Activated T-cell treated with anti-CD3 and anti-CD28 coated beads, Interleukin-2, amount 50 U/mL, for 1 hour (primary cell): ENCODE results near the gene ETFDH.
"Not testable (repeated sequence)": the region's sequence is repeated elsewhere in the genome, so short reads cannot be mapped to it uniquely, and the experiment has no call there.

Source experiments
- DNase-seq: peaks from one replicate; pipeline ENCODE4 v3.0.0-alpha.2; 2020

ETFDH gene

DNA sequence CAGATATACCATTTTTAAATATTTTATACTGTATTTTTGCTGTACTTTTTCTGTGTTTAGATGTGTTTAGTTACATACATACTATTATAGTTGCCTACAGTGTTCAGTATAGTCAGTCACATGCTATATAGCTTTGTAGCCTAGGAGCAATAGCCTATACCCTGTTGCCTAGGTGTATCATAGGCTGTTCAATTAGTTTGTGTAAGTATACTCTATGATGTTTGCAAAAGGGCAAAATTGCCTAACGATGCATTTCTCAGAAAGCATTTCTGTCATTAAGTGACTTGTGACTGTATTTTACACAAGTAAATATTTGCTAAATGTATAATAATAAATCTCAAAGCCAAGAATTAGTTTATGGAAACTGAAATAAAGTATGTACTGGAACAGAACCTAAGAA, 9.5 kb downstream of the ETFDH start:
- no peak for DNase-seq

DNA sequence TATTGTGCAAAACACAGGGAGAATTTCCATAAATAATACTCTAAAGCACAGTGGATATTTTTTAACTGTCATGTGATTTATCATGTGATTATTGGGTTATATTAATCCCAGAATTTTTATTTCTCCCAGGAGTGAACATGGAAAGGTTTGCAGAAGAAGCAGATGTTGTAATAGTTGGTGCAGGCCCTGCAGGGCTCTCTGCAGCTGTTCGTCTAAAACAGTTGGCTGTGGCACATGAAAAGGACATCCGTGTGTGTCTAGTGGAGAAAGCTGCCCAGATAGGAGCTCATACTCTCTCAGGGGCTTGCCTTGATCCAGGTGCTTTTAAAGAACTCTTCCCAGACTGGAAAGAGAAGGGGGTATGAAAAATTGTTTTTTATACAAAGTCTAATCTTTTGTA, 10.0 kb downstream of the ETFDH start:
- DNase-seq: no peak

DNA sequence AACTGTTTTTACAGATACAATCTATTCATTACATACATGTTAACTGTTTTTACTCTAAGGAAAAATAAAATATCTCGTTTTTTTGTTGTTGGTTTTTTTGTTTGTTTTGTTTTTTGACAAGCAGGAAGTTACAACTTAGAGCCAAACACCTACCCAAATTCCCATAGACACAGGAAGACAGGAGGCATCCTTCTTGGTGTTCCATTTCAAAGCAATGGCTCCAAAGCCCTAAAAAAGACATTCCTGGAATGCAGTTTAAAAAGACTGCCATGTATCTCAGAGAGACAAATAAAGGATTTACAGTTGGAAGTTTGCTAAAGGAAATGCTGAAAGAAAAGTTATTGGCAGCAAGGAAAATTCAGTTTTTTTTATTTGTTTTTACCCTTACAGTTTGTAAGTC, 16.7 kb downstream of the ETFDH start:
- no peak for DNase-seq

DNA sequence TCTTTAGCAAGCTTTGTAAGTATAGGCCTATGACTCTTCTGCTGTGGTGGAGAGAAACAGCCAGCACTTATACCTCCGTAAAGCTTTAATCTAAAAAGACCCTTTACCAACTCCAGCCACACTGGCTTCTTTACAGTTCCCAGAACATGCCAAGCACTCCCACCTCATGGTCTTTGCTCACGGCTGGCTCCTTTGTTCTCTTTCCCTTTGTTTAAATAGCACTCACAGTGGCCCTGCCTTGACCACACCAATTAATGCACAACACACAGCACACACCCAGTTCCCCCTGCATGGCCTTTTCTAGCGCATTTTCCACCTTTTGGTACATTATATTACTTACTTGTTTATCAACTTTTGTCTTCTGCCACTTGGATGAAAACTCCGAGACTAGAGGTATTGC, 32.2 kb downstream of the ETFDH start:
- no peak for DNase-seq

DNA sequence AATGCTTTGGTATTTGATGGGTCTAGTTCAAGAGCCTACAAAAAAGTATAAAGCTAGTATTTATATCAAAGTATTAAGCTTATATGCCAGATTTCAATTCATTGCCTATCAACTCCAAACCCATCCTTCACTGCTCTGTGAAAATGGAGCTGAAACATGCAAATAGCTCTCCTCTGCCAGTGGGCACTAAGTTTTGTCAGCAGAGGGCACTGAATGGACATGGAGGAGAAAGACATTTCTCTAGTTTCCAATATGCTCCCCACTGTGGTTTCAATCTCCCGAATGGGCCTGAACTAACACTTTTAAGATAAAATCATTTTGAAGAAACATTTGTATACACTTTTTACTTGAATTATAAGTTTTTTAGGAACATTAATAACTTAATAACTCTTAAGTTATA, 38.7 kb downstream of the ETFDH start:
- DNase-seq: no peak

DNA sequence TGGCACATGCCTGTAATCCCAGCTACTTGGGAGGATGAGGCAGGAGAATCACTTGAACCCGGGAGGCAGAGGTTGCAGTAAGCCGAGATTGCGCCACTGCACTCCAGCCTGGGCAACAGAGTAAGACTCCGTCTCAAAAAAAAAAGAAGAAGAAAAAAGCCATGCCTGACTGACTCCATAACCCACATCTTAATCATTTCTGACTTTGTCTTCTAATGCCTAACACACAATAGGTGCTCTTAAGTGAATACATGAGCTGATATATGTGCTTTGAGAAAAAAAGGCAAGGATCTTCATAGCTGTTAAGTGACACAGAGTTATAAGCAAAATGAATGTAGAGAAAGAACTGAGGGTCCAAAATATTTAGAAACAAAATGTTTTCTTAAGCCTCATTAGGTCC, 40.5 kb downstream of the ETFDH start:
- not testable (repeated sequence) for DNase-seq

DNA sequence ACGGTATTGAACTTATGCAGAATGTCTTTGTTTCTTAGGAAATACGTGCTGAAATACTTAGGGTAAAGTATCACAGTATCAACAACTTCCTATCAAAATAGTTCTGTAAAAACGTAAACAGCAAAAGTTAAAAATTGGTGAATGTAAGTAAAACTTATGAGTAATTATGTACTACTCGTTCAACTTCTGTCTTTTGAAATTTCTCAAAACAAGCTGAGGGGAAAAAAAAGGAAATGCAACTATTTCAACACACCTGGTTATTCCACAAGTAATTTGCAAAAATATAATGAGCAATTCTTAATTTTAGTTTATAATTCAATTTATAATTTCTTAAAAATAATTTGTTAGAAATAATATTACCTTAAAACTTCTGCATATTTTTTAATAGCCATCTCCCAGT, 42.8 kb downstream of the ETFDH start:
- DNase-seq: no peak

DNA sequence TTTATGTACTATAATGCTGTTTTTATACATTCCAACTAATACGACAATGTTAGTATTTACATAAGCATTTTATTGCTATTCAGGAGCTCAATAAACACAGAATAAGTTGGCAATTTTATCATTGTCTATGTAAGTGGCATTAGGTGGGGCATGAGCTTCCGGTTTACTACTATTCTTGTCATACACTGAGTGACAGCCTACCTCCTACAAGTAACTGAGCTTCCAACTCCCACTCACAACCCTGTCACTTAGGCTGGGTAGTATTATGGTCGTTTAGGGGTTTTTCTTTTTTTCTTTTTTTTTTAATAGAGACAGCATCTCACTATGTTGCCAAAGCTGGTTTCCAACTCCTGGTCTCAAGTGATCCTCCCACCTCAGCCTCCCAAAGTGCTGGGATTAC, 43.7 kb downstream of the ETFDH start:
- DNase-seq: no peak

DNA sequence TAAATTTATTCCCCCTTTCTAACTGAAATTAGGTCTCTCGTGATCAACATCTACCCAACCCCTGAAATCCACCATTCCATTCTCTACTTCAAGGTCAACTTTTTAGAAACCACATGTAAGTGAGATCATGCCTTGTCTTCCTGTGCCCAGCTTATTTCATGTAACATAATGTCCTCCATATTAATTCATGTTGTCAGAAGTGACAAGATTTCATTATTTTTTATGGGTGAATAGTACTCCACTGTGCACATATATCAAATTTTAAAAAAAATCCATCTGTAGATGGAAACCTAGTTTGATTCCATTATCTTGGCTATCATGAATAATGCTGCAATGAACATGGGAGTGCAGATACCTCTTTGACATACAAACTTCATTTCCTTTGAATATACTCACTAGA, 49.6 kb downstream of the ETFDH start:
- DNase-seq: no peak

DNA sequence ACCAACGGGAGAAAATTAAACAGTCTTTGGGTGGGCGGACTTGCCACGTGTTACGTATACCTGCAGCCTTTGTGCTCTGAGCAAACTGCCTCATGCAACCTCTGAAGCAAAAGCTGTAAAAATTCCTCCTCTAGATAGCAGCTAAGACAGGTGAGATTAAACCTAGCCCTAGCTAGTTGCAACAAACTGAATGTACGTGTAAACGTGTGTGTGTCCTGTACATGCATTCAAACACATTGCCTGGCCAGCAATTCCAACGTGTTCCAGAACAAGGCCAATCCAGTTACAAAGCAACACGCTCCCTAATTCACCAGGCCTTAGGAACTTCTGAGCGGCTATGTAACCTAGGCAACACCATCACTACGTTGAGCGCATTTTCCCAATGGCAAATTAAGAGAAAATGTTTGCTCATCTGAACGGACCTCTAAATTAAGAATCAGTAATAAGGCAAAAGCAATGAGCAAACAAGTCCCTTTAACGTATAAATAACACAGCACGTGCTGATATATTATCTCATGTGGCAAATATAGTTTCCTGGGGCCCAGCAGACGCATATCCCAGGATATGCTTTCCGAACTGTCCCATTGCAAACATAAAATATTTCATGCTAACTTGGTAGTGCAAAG, 50.3 kb downstream of the ETFDH start:
- DNase-seq: peak; percentile 22

DNA sequence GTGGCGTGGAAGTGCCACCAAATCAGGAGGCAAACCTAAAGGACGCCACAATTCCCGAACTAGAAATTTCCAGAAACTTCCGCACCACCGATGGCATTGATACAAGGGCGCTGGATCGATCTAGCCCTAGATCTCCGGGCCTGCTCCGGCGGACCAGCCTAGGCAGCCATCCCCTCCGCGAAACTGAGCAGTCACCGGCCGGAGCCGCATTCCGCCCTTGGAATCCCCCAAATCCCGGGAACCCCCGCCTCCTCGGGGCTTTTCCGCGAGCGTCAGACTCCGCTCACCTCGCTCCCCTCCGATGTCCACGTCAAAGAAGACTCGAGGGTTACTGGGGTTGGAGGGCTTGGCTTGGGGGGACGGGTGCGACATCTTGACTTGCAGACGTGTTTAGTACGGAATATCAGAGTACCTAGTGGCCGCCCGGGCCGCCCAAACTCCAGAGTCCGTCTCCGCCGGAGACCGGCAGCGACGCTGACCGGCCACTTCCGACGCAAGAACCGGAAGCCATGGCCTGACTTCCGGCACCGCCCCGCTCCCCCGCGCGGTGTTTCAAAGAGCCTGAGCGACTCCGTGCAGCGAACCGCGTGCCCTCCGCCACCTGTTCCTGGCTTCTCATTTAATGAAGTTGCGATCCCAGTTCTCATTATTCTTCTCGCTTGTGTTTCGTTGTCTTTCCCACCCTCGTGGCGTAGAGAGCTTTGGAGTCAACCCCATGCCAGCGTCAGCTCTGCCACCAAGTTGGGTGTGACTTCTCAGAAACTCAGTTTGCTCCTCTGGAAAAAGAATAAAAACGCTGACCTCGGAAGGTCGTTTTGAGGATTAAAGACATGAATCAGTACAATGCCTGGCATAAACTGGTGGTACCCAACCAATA, 51.1 kb downstream of the ETFDH start, which contains the start of gene PPID:
Gene PPID, minus strand, starts transcription at position 480 of the 877 bp plus-strand sequence. Its CDS starts 108 bp downstream, at position 372.
- DNase-seq: peak; percentile 81

DNA sequence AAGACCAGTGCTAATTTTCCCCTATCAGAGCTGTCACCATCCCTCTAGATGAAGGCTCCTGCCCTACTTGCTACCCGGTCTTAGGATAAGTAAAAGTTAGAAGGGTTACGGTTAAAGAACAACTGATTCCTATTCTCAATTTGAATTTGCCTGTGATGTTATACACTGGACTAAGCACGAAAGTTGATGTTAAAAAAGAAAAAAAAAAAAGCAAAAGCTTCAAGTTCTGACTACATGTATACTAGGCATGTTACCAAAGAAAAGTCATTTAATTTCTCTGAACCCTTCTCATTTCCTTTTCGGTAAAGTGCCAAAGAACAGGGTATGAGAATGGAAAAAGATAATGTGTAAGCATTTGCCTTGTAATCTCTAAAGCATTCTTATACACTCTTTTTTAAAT, 52.5 kb downstream of the ETFDH start:
- DNase-seq: no peak

DNA sequence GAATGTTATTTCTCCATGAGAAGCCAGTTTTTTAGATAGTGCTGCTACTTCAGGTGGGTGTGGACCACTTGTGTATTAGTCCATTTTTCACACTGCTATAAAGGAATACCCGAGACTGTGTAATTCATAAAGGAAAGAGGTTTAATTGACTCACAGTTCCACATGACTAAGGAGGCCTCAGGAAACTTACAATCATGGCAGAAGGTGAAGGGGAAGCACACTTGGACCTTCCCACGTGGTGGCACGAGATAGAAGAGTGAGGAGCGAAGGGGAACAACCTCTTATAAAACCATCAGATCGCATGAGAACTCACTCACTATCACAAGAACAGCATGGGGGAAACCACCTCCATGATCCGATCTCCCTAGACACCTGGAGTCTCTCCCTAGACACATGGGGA, 54.5 kb downstream of the ETFDH start:
- no peak for DNase-seq

DNA sequence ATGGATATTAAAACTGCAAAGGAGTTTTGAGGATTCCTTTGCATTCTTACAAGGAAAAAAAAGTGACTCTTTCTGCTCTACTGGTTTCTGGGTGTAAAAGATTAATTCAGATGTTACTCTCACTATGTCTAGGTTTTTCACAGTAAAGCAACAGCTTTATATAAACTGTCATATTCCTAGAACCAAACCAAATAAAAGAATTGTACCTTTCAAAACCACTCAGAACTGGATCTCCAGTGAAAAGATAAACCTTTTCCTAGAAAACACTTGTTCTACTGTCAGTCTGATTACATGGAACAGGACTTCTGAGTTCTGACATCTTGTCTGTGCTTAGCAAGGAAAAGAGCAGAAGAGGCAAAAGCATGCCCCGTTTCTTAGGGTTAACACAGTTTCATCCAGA, 56.1 kb downstream of the ETFDH start:
- no peak for DNase-seq

DNA sequence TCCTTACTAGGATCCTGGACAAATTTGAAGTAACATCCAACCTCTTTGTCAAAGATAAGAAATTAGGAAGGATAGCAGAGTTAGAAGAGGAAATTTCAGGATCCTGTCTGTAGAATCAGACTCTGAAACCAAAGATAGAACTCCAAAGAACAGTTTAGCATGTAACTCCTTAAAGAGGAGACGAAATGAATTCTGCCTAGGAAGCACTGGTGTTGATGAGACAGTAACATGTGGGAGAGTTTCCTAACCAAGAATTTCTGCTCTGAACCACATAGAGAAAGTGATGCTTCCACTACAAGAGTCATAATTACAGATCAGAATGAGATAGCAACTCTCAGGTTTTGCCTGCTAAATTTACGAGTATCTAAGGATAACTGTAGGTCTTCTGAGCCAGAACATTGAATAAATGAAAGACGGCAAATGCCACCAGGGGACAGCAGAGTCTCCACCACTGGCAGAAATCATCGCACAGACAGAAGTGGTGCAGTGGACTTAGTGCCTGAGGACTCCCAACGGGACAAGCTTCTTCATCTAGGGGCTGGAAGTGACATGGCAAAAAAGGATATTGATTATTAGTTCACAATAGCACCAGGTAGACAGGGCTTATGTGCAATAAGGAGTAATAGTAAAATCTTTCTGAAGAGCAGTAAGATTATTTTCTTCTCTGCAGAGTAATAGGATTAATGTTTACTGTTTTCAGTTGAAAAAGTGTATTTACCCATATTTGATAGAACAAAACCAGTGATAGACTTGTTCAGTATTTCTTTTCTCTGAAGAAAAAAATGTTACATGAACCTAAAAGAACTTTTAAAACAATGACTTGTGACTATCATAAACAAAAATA, 57.8 kb downstream of the ETFDH start:
- DNase-seq: peak; percentile 51

DNA sequence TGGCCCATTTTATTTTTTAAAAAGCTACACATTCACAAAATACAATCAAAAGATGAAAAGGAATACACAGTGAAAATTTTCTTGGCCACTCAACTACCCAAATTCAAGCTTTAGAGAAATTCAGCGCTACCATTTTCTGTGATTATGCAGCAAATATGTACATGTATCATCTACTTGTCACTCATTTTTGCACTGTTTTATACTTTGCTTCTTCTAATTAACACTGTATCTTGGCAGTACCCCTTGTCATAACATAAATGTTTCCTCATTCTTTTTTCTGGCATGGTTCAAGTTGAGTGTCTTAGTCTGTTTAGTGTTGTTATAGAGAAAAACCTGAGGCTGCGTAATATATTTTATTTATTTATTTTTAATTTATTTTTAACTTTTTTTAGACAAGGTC, 66.8 kb downstream of the ETFDH start:
- DNase-seq: no peak

DNA sequence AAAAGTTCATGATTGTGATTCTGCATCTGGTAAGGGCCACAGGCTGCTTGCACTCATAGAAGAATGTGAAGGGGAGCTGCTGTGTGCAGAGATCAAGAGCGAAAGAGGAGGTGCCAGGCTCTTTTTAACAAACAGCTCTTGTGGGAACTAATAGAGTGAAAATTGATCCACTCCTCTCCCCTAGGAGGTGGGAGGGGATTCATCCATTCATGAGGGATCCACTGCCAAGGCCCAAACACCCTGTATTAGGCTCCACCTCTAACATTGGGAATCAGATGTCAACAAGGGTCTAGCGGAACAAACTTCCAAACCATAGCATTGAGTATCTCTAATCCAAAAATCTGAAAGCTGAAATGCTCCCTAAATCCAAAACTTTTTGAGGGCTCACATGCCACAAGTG, 67.5 kb downstream of the ETFDH start:
- no peak for DNase-seq

DNA sequence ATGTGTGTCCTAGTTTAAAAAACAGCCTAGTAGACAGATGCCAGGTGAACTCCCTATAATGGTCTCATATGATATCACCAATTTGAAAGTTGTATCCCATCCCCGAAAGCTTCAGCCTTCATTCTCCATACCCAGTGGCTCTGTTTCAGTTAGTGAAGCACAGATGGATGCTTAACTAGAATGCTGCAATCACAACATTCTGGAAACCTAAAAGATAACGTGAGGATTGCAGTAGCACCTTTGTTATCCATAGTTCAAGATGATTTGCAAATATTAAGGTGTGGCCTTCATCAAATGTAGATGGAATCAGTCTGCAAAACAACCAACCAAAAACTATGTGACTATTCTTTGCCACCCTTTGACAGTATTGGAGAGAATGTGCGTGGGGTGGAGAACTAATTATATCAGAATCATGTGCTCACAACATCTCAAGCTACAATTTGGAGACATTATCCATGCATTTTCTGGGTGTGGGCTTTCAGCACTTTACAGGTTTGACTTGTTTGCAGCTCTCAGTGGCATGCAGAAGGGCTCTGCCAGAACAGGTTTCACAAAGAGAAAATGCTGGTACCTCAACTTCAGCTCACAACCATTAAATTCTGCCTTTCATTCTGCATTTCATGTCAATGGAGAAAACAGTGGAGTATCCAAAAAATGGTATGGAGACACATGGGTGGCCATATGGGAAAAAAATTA, 69.4 kb downstream of the ETFDH start:
- DNase-seq: no peak

DNA sequence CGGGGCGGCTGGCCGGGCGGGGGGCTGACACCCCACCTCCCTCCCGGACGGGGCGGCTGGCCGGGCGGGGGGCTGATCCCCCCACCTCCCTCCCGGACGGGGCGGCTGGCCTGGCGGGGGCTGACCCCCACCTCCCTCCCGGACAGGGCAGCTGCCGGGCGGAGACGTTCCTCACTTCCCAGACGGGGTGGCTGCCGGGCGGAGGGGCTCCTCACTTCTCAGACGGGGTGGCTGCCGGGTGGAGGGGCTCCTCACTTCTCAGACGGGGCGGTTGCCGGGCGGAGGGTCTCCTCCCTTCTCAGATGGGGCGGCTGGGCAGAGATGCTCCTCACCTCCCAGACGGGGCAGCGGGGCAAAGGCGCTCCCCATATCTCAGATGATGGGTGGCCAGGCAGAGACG, 74.4 kb downstream of the ETFDH start:
- DNase-seq: not testable (repeated sequence)

DNA sequence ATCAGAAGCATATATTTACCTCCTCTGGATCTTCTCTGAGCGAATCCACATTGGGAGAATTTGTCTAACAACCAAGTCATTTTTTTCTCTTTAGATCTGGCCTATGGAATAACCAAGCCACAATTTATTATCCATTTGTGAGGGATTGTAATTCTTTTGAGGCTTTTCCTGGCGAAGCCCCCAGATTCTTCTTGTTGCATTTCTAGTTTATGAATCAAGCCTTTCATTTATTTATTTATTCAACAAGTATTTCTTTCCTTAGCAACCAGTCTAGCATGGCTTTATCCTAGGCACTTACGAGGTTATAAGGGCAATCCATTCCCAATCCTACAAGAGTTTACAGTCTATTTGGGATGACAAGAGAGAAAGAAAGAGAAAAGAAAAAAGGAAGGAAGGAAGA, 78.3 kb downstream of the ETFDH start:
- DNase-seq: no peak

DNA sequence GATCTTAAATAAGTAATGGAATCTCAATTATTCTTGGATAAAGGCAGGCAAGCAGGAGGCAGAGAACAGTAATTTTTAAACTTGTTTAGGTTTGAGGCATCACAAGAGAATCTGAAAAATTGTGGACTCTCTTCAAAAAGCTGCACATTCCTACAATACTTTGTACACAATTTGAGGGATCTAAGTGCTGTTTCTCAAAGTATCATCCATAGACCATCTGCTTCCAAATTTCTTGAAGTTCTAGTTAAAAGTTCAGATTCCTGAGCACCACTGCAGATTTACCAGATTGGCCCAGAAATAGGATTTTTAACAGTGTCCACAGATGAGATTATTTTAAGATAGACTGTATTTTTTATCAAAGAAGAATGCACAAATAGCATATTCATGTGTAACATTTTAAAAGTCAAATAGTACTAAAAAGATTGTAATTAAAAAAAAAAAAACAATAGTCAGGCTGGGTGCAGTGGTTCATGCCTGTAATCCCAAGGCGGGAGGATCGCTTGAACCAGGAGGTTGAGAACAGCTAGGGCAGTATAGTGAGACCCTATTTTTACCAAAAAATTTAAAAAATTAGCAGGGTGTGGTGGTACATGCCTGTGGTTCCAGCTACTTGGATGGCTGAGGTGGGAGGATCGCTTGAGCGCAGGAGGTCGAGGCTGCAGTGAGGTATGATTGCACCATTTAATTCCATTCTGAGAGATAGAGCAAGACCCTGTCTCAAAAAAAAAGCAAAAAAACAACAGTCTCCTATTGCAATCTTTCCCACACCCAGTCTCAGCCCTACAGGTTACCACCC, 82.5 kb downstream of the ETFDH start:
- no peak for DNase-seq

DNA sequence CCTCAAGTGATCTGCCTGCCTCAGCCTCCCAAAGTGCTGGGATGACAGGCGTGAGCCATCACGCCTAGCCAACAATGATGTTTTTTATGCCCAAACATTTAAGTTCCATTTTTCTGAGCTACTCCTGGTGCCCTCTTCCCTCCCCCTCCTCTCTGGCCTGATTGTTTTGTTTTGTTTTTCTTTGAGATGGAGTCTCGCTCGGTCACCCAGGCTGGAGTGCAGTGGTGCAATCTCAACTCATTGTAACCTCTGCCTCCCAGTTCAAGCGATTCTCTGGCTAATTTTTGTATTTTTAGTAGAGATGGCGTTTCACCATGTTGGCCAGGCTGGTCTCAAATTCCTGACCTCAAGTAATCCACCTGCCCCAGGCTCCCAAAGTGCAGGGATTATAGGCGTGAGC, 83.7 kb downstream of the ETFDH start:
- DNase-seq: not testable (repeated sequence)
